ENCODE data around the gene BACE2.
"Not testable (repeated sequence)": the region's sequence is repeated elsewhere in the genome, so short reads cannot be mapped to it uniquely, and the experiment has no call there.

The BACE2 gene

DNA sequence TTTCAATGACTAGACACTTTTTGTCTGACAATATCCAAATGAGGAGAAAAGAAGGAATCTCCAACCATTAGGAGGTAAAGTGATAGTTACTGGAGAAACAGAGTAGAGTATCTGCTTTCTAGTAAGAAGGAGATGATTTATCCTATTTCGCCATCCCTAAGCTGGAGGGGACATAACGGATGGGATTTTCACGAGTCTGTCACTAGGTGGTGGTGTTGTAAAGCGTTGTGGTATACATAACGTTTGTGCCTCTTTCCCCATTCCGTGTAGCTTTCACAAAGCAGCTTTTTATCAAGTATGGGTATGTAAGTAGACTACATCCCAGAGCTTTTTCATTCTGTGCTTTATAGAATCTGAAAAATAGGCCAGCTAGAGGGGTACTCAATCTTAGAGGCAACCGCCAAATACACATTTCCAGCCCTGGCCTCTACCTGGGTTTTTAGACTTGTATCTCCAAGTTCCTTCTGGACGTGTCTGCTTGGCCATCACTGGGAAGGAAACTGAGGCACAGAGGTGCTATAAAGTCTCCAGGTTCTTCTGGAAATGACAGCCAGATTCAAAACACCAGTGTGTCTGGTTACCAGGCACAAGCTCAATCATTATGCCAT lies 115.4 kb downstream of the BACE2 start:
- DNase-seq = peak; percentile 57

DNA sequence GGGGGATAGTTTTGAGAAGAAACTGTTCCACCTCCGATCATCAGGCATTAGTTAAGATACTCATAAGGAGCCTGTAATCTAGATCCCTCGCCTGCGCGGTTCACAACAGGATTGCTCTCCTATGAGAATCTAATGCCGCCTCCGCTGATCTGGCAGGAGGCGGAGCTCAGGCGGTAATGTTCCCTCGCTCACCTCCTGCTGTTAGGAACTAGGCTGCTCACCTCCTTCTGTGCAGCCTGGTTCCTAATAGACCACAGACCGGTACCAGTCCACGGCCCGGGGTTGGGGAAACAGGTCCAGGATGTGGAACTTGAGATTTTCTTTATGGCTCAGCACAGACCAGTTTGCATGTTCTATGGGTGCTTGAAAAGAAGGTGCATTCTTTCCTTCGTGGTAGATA lies 121.5 kb downstream of the BACE2 start:
- DNase-seq = no peak

- no peak for DNase-seq
Measured at GRCh38 chr21:41290106-41290799, 122.3 kb downstream of the BACE2 start.

GRCh38 chr21:41294548-41295231 lies 126.7 kb downstream of the BACE2 start:
- DNase-seq = no peak

GRCh38 chr21:41295721-41296254 lies 127.8 kb downstream of the BACE2 start:
- DNase-seq = no peak

DNA sequence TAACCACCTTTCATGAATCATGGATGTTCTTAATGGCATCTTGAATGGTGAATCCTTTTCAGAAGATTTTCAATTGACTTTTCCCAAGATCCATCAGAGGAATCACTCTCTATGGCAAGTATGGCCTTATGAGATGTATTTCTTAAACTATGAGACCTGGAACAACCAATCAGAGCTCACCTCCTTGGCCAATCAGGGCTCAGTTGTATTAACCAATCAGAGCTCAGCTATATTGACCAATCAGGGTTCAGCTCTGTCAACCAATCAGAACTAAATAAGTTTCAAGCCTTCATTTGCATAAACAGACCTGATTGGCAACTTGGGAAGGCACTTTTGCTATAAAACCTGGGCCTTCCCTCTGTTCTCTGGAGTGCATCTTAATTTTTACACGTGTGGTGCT lies 135.0 kb downstream of the BACE2 start:
- DNase-seq = no peak

DNA sequence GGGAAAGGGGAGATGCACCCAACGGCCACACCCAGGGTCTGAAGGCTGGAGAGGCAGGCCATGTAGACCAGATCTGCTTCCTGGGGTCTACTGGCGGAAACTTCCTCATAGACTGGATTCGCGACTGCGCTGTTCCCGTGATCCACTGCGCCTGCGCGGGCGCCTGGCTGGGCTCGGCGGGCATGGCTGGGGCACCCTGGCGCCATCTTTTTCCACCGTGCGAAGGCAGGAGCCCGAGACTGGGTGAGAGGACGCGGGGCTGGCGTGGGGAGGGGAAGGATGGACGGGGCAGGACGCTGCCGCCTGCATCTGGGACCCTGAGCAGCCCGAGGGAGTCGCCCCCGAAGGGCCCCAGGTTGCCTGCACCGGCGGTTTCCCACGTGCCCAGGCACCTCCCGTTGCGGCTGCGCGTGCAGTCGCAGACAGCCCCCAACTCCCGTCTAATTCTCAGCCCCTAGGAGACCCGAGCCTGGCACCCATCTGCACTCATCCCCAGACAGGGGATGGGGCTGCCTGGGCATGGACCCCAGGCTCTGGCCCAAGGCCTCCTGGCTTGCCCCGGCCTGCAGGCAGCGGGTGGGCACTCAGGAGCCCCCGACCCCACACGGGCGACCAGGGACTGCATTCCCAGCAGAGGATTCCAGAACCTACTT lies 136.2 kb downstream of the BACE2 start:
- DNase-seq = no peak

- DNase-seq = no peak
Measured at GRCh38 chr21:41307219-41307618, 139.3 kb downstream of the BACE2 start.

DNA sequence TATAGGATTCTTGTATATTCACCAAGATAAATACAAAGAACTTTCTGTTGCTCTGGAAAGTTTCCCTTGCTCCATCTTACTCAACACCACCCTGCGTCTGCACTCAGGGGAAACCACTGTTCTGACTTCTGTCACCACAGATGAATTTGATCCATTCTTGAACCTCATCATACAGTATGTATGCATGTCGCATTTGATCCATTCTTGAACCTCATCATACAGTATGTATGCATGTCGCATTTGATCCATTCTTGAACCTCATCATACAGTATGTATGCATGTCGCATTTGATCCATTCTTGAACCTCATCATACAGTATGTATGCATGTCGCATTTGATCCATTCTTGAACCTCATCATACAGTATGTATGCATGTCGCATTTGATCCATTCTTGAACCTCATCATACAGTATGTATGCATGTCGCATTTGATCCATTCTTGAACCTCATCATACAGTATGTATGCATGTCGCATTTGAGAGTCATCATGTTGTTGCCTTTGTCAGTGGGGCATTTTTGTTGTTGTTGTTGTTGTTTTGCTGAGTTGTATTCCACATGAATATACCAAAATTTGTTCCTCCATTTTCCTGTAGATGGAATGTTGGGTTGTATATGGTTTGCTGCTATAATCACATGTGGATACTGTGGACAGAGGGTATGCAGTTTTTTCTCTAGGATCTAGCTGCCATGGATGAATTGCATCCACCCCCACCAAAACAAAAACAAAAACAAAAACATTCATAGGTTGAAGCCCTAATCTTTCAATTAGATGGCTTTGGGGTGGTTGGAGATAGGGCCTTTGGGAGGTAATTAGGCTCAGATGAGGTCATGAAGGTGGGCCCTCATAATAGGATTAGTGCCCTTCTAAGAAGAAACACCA lies 145.6 kb downstream of the BACE2 start:
- not testable (repeated sequence) for DNase-seq

- no peak for DNase-seq
Measured at GRCh38 chr21:41315726-41316125, 147.8 kb downstream of the BACE2 start.

- DNase-seq = no peak
Measured at GRCh38 chr21:41316200-41317062, 148.5 kb downstream of the BACE2 start, which contains the start of gene FAM3B. Gene FAM3B (plus strand): TSS chr21:41316801. CDS start chr21:41316880, 79 bp downstream.

GRCh38 chr21:41317063-41317392 lies 149.1 kb downstream of the BACE2 start:
- no peak for DNase-seq

GRCh38 chr21:41317458-41317857 lies 149.5 kb downstream of the BACE2 start:
- DNase-seq = no peak

GRCh38 chr21:41318218-41318617 lies 150.3 kb downstream of the BACE2 start:
- no peak for DNase-seq

DNA sequence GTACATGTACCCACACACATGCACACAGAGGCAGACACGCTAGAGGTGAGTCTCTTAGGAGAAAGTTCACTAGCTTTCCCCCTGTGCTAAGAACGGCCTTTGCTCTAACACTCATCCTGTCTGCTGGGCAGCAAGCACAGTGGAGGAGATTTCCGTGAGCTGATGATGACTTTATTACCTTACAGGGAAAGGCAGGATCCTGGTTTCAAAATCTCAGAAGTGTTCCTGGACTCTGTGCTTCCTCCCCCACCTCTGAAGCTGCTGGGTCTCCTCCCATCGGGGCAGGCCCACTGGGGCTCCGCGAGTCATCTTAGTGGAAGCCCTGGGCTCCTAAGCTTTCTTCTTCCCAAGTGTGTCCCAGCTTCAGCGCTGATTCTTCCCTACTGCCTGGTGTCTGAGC lies 151.3 kb downstream of the BACE2 start:
- DNase-seq = no peak

- DNase-seq = no peak
Measured at GRCh38 chr21:41321211-41321907, 153.4 kb downstream of the BACE2 start.

DNA sequence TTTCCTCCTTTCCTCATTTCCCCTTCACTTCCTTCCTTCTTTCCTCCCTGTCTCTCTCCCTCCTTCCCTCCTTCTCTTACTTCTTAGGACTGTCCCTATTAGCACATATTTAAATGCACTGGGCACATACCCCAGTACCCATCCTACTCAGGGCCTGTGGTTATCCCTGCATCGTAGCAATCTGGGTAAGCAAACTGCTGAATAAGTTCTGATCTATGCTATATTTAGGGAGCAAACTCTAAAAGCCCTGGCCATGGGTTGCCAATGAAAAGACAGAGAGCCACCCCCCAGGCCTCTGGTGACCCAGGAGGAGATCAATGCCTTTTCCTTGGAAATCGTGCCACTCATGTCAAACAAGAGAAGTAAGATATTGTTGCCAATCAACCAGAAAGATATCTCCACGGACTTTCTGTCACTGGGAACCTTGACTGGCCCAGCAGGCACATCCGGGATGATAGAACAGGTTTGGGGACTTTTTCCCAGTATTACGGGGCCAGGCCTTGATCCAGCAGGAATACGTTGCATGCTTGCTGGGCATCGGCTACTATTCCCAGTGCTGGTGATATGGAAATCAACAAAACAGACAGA lies 154.0 kb downstream of the BACE2 start:
- no peak for DNase-seq

DNA sequence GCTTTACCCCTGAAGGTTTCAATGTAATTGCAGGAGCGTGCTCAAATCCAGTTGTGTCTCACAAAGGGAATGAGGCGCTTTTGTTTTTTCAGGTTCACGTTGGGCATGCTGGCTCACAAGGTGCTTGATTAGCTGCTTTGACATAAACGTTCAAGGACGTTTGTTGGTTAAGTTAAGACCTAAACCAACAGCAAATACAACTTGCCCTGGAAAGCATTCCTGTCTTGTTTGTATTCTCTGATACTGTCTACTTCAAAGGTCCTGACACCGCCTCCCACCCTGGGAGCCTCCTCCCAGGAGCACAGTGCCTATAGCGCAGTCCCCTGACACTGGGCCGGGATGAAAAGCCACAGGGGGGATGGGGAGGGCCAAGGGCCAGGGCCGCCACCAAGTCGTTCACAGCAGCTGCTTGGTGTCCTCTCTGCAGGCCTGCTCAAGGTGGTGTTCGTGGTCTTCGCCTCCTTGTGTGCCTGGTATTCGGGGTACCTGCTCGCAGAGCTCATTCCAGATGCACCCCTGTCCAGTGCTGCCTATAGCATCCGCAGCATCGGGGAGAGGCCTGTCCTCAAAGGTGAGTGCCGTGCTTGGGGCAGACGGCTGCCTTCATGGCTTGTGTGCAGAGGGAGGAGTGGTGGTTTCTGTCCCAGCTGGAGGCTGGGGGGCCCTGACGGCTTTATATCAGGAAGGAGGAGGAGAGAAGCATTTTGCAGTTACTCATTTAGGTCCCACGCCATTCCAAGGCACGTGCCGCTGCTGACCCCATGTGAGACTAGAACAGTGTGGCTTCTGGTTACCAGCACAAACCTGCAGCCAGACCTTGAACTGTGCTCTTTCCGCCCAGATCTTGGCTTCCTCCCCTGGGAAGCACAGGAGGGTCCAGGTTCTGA lies 154.8 kb downstream of the BACE2 start:
- no peak for DNase-seq

Measured in NCI-H2171 treated with DMSO at 0.1 percent for 48 hours (cell line).